H9 (cell line): ENCODE results near the gene ADGRG1. TPM values are rescaled to one million over a fixed set of nuclear protein-coding genes. Genes with fewer than 3 reads are reported as not detected.

Experiments used
- DNase-seq: peaks from one replicate; pipeline ENCODE4 v3.0.0-alpha.2; 2017
- H2AFZ ChIP-seq: one replicate; pipeline ENCODE4 v1.6.1; 2013; ENCODE audit warnings: mild to moderate bottlenecking, low read length, control low read depth, moderate library complexity
- H2AK5ac ChIP-seq: 2 replicates; pipeline ENCODE4 v1.6.1; 2013; ENCODE audit warnings: low read length, control low read depth, mixed read lengths; ENCODE audit not compliant: insufficient read length
- H2BK120ac ChIP-seq: one replicate; pipeline ENCODE4 v1.6.1; 2013; ENCODE audit warnings: low read depth, mild to moderate bottlenecking, low read length, control low read depth, inconsistent platforms; ENCODE audit not compliant: poor library complexity, severe bottlenecking
- H2BK12ac ChIP-seq: 2 replicates; pipeline ENCODE4 v1.6.1; 2013; ENCODE audit warnings: low read length, control low read depth, mixed read lengths, low read depth; ENCODE audit not compliant: insufficient read length
- H2BK15ac ChIP-seq: 2 replicates; pipeline ENCODE4 v1.6.1; 2013; ENCODE audit warnings: low read depth, low read length, control low read depth
- H2BK20ac ChIP-seq: one replicate; pipeline ENCODE4 v1.6.1; 2013; ENCODE audit warnings: low read depth, mild to moderate bottlenecking, low read length, control low read depth, inconsistent platforms; ENCODE audit not compliant: poor library complexity, severe bottlenecking
- H2BK5ac ChIP-seq: 2 replicates; pipeline ENCODE4 v1.6.1; 2013; ENCODE audit warnings: low read length, control low read depth, mixed read lengths; ENCODE audit not compliant: insufficient read length
- H3K14ac ChIP-seq: 2 replicates; pipeline ENCODE4 v1.6.1; 2013; ENCODE audit warnings: low read length, control low read depth; ENCODE audit not compliant: insufficient read depth
- H3K18ac ChIP-seq: 2 replicates; pipeline ENCODE4 v1.6.1; 2013; ENCODE audit warnings: low read depth, mild to moderate bottlenecking, mixed read lengths, low read length, control low read depth; ENCODE audit not compliant: insufficient read length
- H3K23ac ChIP-seq: 2 replicates; pipeline ENCODE4 v1.6.1; 2013; ENCODE audit warnings: low read length, control low read depth, mixed read lengths, low read depth; ENCODE audit not compliant: insufficient read length
- H3K23me2 ChIP-seq: 2 replicates; pipeline ENCODE4 v1.6.1; 2013; ENCODE audit warnings: low read depth, mild to moderate bottlenecking, mixed read lengths, low read length, control low read depth; ENCODE audit not compliant: insufficient read length, poor library complexity, severe bottlenecking
- H3K27ac ChIP-seq: 2 replicates; pipeline ENCODE4 v1.5.1; 2013; ENCODE audit warnings: low read length, control low read depth, mixed read lengths, low read depth; ENCODE audit not compliant: insufficient read length
- H3K27me3 ChIP-seq: 2 replicates; pipeline ENCODE4 v1.6.1; 2013; ENCODE audit warnings: low read length, control low read depth, inconsistent platforms; ENCODE audit not compliant: insufficient read depth
- H3K4ac ChIP-seq: 2 replicates; pipeline ENCODE4 v1.6.1; 2013; ENCODE audit warnings: low read depth, mild to moderate bottlenecking, control low read depth, inconsistent platforms, low read length, moderate library complexity
- H3K4me1 ChIP-seq: 2 replicates; pipeline ENCODE4 v1.6.1; 2013; ENCODE audit warnings: low read length, control low read depth, inconsistent platforms; ENCODE audit not compliant: insufficient read depth
- H3K4me2 ChIP-seq: 2 replicates; pipeline ENCODE4 v1.6.1; 2013; ENCODE audit warnings: low read length, control low read depth, mixed read lengths; ENCODE audit not compliant: insufficient read length, insufficient read depth
- H3K56ac ChIP-seq: 2 replicates; pipeline ENCODE4 v1.6.1; 2013; ENCODE audit warnings: low read depth, mild to moderate bottlenecking, mixed read lengths, low read length, control low read depth; ENCODE audit not compliant: insufficient read length
- H3K79me1 ChIP-seq: 2 replicates; pipeline ENCODE4 v1.6.1; 2013; ENCODE audit warnings: low read depth, mild to moderate bottlenecking, moderate library complexity, low read length, control low read depth, inconsistent platforms; ENCODE audit not compliant: insufficient read depth, poor library complexity, severe bottlenecking
- H3K79me2 ChIP-seq: 2 replicates; pipeline ENCODE4 v1.6.1; 2013; ENCODE audit warnings: low read length, control low read depth, inconsistent platforms; ENCODE audit not compliant: insufficient read depth
- H3K9ac ChIP-seq: 2 replicates; pipeline ENCODE4 v1.6.1; 2013; ENCODE audit warnings: low read length, control low read depth, mixed read lengths; ENCODE audit not compliant: insufficient read length; ENCODE audit errors: extremely low read depth
- H3K9me3 ChIP-seq: one replicate; pipeline ENCODE4 v1.6.1; 2013; ENCODE audit warnings: low read depth, low read length, inconsistent platforms; ENCODE audit not compliant: control insufficient read depth
- H3T11ph ChIP-seq: one replicate; pipeline ENCODE4 v1.6.1; 2013; ENCODE audit warnings: mild to moderate bottlenecking, low read length, control low read depth, inconsistent platforms
- H4K20me1 ChIP-seq: one replicate; pipeline ENCODE4 v1.6.1; 2013; ENCODE audit not compliant: control insufficient read depth, insufficient read length, insufficient read depth
- H4K5ac ChIP-seq: 2 replicates; pipeline ENCODE4 v1.6.1; 2013; ENCODE audit warnings: low read depth, mild to moderate bottlenecking, mixed read lengths, low read length, control low read depth; ENCODE audit not compliant: insufficient read length
- H4K8ac ChIP-seq: replicated peaks from 2 replicates; pipeline ENCODE4 v1.6.1; 2013; ENCODE audit warnings: low read length, control low read depth, mixed read lengths, low read depth; ENCODE audit not compliant: insufficient read length
- H4K91ac ChIP-seq: 2 replicates; pipeline ENCODE4 v1.6.1; 2013; ENCODE audit warnings: low read depth, mild to moderate bottlenecking, moderate library complexity, mixed read lengths, low read length, control low read depth; ENCODE audit not compliant: insufficient read length
- H3K27ac Mint-ChIP-seq, 3 experiments: 2 replicates in 2 of 3; 3 replicates in 1 of 3; pipeline ENCODE4 v1.8.0; 2020 to 2021; ENCODE audit warnings: mixed read lengths in 3 of 3, mild to moderate bottlenecking in 1 of 3, moderate library complexity in 1 of 3
- H3K27me3 Mint-ChIP-seq: 2 replicates; pipeline ENCODE4 v1.8.0; 2021; ENCODE audit warnings: low read depth, mild to moderate bottlenecking, moderate library complexity, mixed read lengths
- H3K36me3 Mint-ChIP-seq, 3 experiments: 2 replicates in 2 of 3; 3 replicates in 1 of 3; pipeline ENCODE4 v1.8.0; 2020 to 2021; ENCODE audit warnings: low read depth in 3 of 3, mixed read lengths in 3 of 3; ENCODE audit not compliant: insufficient read depth in 1 of 3
- H3K4me1 Mint-ChIP-seq, 2 experiments: 2 replicates each; pipeline ENCODE4 v1.8.0; 2020; ENCODE audit warnings: mixed read lengths in 2 of 2
- H3K4me3 Mint-ChIP-seq, 2 experiments: 2 replicates in 1 of 2; 3 replicates in 1 of 2; pipeline ENCODE4 v1.8.0; 2020 to 2021; ENCODE audit warnings: mild to moderate bottlenecking in 2 of 2, mixed read lengths in 2 of 2, moderate library complexity in 1 of 2
- H3K9me3 Mint-ChIP-seq, 2 experiments: 2 replicates in 1 of 2; 3 replicates in 1 of 2; pipeline ENCODE4 v1.8.0; 2020; ENCODE audit warnings: mild to moderate bottlenecking in 2 of 2, mixed read lengths in 2 of 2, moderate library complexity in 1 of 2
- WGBS: extraction: QIAGEN DNeasy Blood & Tissue Kit; methylation state at CpG from one replicate; pipeline ENCODE4 v1.1.7; 2013; ENCODE audit warnings: missing lambda C conversion rate, low lambda C conversion rate, mixed read lengths; ENCODE audit not compliant: insufficient read length; ENCODE audit errors: extremely low coverage; 5-methylcytosine and 5-hydroxymethylcytosine counted together
- total RNA-seq: library from RNA; stranded (reverse); gene quantifications from 2 replicates; pipeline ENCODE4 v1.2.1, GENCODE V29; 2021
- TF ChIP-seq, protein P1 (sequence below): fragments of 200-600 bp; sonication (generic); conservative IDR thresholded peaks from 3 replicates; pipeline ENCODE4 v1.8.0; 2021; ENCODE audit warnings: antibody characterized with exemption, mild to moderate bottlenecking

ADGRG1 gene
- total RNA-seq, 1 experiment from 2014 or later: 1.1 TPM

- Histone ChIP-seq H2AK5ac (no peak overlapping the region), H2BK12ac (no peak overlapping the region), H3K18ac (peak overlapping the region; percentile 21), H3K27me3 (peaks cover 2% of the 10 kb centered on the region; the same call in 1 of the 2 replicates), H3K4ac (no peak overlapping the region), H3K4me1 (no peaks in the 10 kb centered on the region), H2BK15ac (no peak overlapping the region), H2BK5ac (no peak overlapping the region), H3K27ac (no peak overlapping the region), H4K5ac (no peak overlapping the region), H3K14ac (no peak overlapping the region), H3T11ph (no peak overlapping the region), H2AFZ (no peak overlapping the region), H2BK120ac (no peak overlapping the region), H3K23ac (no peak overlapping the region), H3K4me2 (no peak overlapping the region), H3K56ac (no peak overlapping the region), H3K79me1 (no peaks in the 10 kb centered on the region), H2BK20ac (no peak overlapping the region), H4K20me1 (no peaks in the 10 kb centered on the region), H4K8ac (no peak overlapping the region), H4K91ac (no peak overlapping the region), H3K9me3 (no peaks in the 10 kb centered on the region), H3K9ac (no peak overlapping the region), H3K79me2 (no peaks in the 10 kb centered on the region), H3K23me2 (no peaks in the 10 kb centered on the region)
- DNase-seq: no peak
- WGBS: no CpG with 5 or more reads among the region's 8 CpGs
- peaks cover 12 to 31% of the 10 kb centered on the region in 2 experiments for H3K4me1 Mint-ChIP-seq
- H3K4me3 Mint-ChIP-seq: no peak overlapping the region
- no peaks in the 10 kb centered on the region for H3K9me3 Mint-ChIP-seq
- H3K27me3 Mint-ChIP-seq: peaks cover 42% of the 10 kb centered on the region
- no peak overlapping the region for H3K27ac Mint-ChIP-seq
- no peaks in the 10 kb centered on the region for H3K36me3 Mint-ChIP-seq
- TF ChIP-seq, protein P1, sequence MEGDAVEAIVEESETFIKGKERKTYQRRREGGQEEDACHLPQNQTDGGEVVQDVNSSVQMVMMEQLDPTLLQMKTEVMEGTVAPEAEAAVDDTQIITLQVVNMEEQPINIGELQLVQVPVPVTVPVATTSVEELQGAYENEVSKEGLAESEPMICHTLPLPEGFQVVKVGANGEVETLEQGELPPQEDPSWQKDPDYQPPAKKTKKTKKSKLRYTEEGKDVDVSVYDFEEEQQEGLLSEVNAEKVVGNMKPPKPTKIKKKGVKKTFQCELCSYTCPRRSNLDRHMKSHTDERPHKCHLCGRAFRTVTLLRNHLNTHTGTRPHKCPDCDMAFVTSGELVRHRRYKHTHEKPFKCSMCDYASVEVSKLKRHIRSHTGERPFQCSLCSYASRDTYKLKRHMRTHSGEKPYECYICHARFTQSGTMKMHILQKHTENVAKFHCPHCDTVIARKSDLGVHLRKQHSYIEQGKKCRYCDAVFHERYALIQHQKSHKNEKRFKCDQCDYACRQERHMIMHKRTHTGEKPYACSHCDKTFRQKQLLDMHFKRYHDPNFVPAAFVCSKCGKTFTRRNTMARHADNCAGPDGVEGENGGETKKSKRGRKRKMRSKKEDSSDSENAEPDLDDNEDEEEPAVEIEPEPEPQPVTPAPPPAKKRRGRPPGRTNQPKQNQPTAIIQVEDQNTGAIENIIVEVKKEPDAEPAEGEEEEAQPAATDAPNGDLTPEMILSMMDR: no peak
These were observed 8.6 kb downstream of the ADGRG1 start for GRCh38 chr16:57637020-57637419.
